K562 (cell line): Measurements from ENCODE around the gene TAS1R3. TPM values are rescaled to one million over a fixed set of nuclear protein-coding genes. Genes with fewer than 3 reads are reported as not detected.

ENCODE experiments used
- CEBPZ ChIP-seq: fragments of 150-350 bp; IDR thresholded peaks from 2 replicates; pipeline ENCODE4 v1.6.1; 2014; ENCODE audit warnings: low read depth, mild to moderate bottlenecking, low read length, borderline replicate concordance
- DLX4 ChIP-seq: fragments of 250-450 bp; sonication (Bioruptor Pico); IDR thresholded peaks from 2 replicates; pipeline ENCODE4 v1.6.1; 2021; ENCODE audit warnings: mild to moderate bottlenecking
- JUND ChIP-seq, 2 experiments: IDR thresholded peaks; 2 replicates in 1 of 2; 3 replicates in 1 of 2; pipeline ENCODE4 v1.6.1; 2011; ENCODE audit warnings: borderline replicate concordance in 2 of 2, low read depth in 2 of 2, low read length in 2 of 2, improper control_type of control experiment in 1 of 2, missing biosample characterization in 1 of 2, missing genetic modification characterization in 1 of 2, missing genetic modification reagents in 1 of 2
- KHSRP ChIP-seq: fragments of 450-650 bp; IDR thresholded peaks from 2 replicates; pipeline ENCODE4 v1.6.1; 2017
- NUFIP1 ChIP-seq: fragments of 450-650 bp; IDR thresholded peaks from 2 replicates; pipeline ENCODE4 v1.6.1; 2018; ENCODE audit not compliant: partially characterized antibody
- PHF8 ChIP-seq: fragments of 200-600 bp; sonication (generic); IDR thresholded peaks from 2 replicates; pipeline ENCODE4 v1.6.1; 2012; ENCODE audit warnings: mixed run types, mild to moderate bottlenecking, inconsistent platforms, low read length, moderate library complexity, borderline replicate concordance
- POLR2AphosphoS2 ChIP-seq: IDR thresholded peaks from 2 replicates; pipeline ENCODE4 v1.6.1; 2012; ENCODE audit warnings: low read length, improper control_type of control experiment
- ZNF512 ChIP-seq: IDR thresholded peaks from 2 replicates; pipeline ENCODE4 v1.6.1; 2016; ENCODE audit warnings: missing genetic modification characterization, missing compliant biosample characterization
- polyA plus RNA-seq, 8 experiments: library from polyadenylated mRNA; depleted of rRNA in 4 of 8; stranded (reverse) in 5 of 8; unstranded in 3 of 8; fragments of >200 nt; fragmentation: Nextera tagmentation in 2 of 8; fragmentation: Illumina TruSeq in 1 of 8; extraction: Ambion mirVana in 2 of 8; extraction: Trizol in 1 of 8; gene quantifications; 2 replicates each; pipeline versions ENCODE4 v1.2.1 to v1.2.3, GENCODE V29; 2011 to 2014; ENCODE audit warnings: inconsistent platforms in 1 of 8, missing spikeins in 1 of 8
- total RNA-seq, 7 experiments: library from RNA; depleted of rRNA in 6 of 7; stranded (reverse); fragments of >200 nt in 6 of 7; fragmentation: Illumina TruSeq in 2 of 7; extraction: Trizol in 2 of 7; gene quantifications; 2 replicates each; pipeline versions ENCODE4 v1.2.1 to v1.2.3, GENCODE V29; 2011 to 2021; ENCODE audit warnings: low replicate concordance in 1 of 7
- TF ChIP-seq, protein P1 (sequence below): fragments of 250-450 bp; sonication (Bioruptor Pico); IDR thresholded peaks from 2 replicates; pipeline ENCODE4 v1.4.0; 2020; ENCODE audit warnings: borderline replicate concordance
- TF ChIP-seq, protein P2 (sequence below): fragments of 200-800 bp; sonication (Bioruptor generic); IDR thresholded peaks from 2 replicates; pipeline ENCODE4 v1.6.1; 2016; ENCODE audit warnings: missing genetic modification characterization, missing compliant biosample characterization
- TF ChIP-seq, protein P3 (sequence below): fragments of 250-450 bp; sonication (Bioruptor Pico); IDR thresholded peaks from 2 replicates; pipeline ENCODE4 v1.8.0; 2021; ENCODE audit warnings: borderline replicate concordance, mild to moderate bottlenecking, moderate library complexity; ENCODE audit not compliant: poor library complexity, severe bottlenecking

TAS1R3 gene
- total and polyA plus RNA-seq, 9 of the 15 experiments (the other 6 are each of a cell fraction or from before 2014, with no cell fraction given), result 0.07 to 0.13 TPM; not detected in 7

DNA sequence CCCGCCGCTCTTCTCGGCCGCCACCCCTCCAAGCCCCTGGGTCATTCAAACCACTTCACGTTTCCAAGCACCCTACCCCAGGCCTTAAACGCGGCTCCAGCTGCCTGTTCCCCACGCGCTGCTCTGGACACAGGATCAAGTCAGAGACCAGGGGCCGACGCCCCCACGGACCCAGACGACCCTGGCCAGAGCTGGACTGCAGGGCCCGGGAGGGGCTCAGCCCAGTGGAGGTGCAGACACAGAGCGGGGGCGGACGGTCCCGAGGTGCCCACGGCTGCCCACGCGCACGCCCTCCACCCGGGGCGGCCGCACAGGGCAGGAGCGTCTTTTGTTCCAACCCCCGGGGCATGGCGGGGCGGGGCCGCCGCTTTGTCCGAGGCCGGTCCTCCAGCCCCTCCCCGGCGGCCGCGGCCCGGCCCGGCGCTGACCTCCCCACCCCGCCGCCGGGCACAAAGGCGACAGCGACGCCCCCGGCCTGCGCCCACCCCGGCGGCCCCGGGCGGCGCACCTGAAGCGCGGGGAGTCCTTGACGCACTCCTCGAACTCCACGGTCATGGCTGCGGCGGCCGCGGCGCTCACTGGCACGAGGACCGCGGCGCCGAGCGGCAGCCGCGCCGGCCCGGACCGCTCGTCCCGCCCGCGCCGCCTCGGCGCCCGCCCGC lies 23.7 kb upstream of the TAS1R3 start (continued):
- TF ChIP-seq JUND (IDR thresholded peaks at IDR 0.05; ENCODE audit: borderline replicate concordance, low read depth, low read length), result no peak
- TF ChIP-seq JUND (tag; IDR thresholded peaks at IDR 0.05; ENCODE audit: borderline replicate concordance, low read depth, low read length), result no peak
- no peak for TF ChIP-seq DLX4 (CRISPR knock-in tag)
- TF ChIP-seq, protein P1, sequence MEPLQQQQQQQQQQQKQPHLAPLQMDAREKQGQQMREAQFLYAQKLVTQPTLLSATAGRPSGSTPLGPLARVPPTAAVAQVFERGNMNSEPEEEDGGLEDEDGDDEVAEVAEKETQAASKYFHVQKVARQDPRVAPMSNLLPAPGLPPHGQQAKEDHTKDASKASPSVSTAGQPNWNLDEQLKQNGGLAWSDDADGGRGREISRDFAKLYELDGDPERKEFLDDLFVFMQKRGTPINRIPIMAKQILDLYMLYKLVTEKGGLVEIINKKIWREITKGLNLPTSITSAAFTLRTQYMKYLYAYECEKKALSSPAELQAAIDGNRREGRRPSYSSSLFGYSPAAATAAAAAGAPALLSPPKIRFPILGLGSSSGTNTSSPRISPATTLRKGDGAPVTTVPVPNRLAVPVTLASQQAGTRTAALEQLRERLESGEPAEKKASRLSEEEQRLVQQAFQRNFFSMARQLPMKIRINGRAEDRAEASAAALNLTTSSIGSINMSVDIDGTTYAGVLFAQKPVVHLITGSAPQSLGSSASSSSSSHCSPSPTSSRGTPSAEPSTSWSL (CRISPR knock-in tag), result no peak
- no peak for TF ChIP-seq ZNF512 (tag)
- TF ChIP-seq POLR2AphosphoS2, result no peak
- TF ChIP-seq CEBPZ, result no peak
- TF ChIP-seq, protein P2, sequence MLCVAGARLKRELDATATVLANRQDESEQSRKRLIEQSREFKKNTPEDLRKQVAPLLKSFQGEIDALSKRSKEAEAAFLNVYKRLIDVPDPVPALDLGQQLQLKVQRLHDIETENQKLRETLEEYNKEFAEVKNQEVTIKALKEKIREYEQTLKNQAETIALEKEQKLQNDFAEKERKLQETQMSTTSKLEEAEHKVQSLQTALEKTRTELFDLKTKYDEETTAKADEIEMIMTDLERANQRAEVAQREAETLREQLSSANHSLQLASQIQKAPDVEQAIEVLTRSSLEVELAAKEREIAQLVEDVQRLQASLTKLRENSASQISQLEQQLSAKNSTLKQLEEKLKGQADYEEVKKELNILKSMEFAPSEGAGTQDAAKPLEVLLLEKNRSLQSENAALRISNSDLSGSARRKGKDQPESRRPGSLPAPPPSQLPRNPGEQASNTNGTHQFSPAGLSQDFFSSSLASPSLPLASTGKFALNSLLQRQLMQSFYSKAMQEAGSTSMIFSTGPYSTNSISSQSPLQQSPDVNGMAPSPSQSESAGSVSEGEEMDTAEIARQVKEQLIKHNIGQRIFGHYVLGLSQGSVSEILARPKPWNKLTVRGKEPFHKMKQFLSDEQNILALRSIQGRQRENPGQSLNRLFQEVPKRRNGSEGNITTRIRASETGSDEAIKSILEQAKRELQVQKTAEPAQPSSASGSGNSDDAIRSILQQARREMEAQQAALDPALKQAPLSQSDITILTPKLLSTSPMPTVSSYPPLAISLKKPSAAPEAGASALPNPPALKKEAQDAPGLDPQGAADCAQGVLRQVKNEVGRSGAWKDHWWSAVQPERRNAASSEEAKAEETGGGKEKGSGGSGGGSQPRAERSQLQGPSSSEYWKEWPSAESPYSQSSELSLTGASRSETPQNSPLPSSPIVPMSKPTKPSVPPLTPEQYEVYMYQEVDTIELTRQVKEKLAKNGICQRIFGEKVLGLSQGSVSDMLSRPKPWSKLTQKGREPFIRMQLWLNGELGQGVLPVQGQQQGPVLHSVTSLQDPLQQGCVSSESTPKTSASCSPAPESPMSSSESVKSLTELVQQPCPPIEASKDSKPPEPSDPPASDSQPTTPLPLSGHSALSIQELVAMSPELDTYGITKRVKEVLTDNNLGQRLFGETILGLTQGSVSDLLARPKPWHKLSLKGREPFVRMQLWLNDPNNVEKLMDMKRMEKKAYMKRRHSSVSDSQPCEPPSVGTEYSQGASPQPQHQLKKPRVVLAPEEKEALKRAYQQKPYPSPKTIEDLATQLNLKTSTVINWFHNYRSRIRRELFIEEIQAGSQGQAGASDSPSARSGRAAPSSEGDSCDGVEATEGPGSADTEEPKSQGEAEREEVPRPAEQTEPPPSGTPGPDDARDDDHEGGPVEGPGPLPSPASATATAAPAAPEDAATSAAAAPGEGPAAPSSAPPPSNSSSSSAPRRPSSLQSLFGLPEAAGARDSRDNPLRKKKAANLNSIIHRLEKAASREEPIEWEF (CRISPR knock-in tag), result no peak
- peak; percentile 79; the same call in 1 of the 2 replicates for TF ChIP-seq PHF8
- no peak for TF ChIP-seq KHSRP
- no peak for TF ChIP-seq NUFIP1
- TF ChIP-seq, protein P3, sequence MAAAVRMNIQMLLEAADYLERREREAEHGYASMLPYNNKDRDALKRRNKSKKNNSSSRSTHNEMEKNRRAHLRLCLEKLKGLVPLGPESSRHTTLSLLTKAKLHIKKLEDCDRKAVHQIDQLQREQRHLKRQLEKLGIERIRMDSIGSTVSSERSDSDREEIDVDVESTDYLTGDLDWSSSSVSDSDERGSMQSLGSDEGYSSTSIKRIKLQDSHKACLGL, result no peak
